GM23338 (cell line): ENCODE results near the gene PPP1R3E. TPM values are rescaled to one million over a fixed set of nuclear protein-coding genes. Genes with fewer than 3 reads are reported as not detected.

ENCODE experiments used
- ATAC-seq: fragments of 200-7000 bp; cut with Tn5 transposase; 3 replicates; pipeline ENCODE4 v1.9.1; 2020
- DNase-seq: peaks from one replicate; pipeline ENCODE4 v3.0.0-alpha.2; 2015; ENCODE audit warnings: low spot score
- H2AFZ ChIP-seq: fragments of 200-600 bp; sonication (generic); 2 replicates; pipeline ENCODE4 v1.8.0; 2016; ENCODE audit warnings: antibody characterized with exemption, mild to moderate bottlenecking, moderate library complexity
- H3F3A ChIP-seq: fragments of 200-600 bp; sonication (generic); replicated peaks from 2 replicates; pipeline ENCODE4 v1.8.0; 2017; ENCODE audit warnings: antibody characterized with exemption, mixed run types, low read depth
- H3K27ac ChIP-seq: fragments of 200-600 bp; sonication (generic); 2 replicates; pipeline ENCODE4 v1.6.1; 2016; ENCODE audit warnings: low read depth
- H3K27me3 ChIP-seq: fragments of 200-600 bp; sonication (generic); 2 replicates; pipeline ENCODE4 v1.8.0; 2016; ENCODE audit warnings: mild to moderate bottlenecking, mixed run types, moderate library complexity; ENCODE audit not compliant: insufficient read depth
- H3K36me3 ChIP-seq: fragments of 200-600 bp; sonication (generic); 2 replicates; pipeline ENCODE4 v1.8.0; 2016; ENCODE audit warnings: mild to moderate bottlenecking; ENCODE audit not compliant: insufficient read depth
- H3K4me1 ChIP-seq: fragments of 200-600 bp; sonication (generic); 2 replicates; pipeline ENCODE4 v1.8.0; 2016; ENCODE audit warnings: mild to moderate bottlenecking, moderate library complexity; ENCODE audit not compliant: insufficient read depth
- H3K4me2 ChIP-seq: fragments of 200-600 bp; sonication (generic); 2 replicates; pipeline ENCODE4 v1.7.1; 2017; ENCODE audit warnings: mixed run types
- H3K4me3 ChIP-seq: fragments of 200-600 bp; sonication (generic); 2 replicates; pipeline ENCODE4 v1.6.1; 2016; ENCODE audit warnings: mixed run types
- H3K79me2 ChIP-seq: fragments of 200-600 bp; sonication (generic); replicated peaks from 2 replicates; pipeline ENCODE4 v1.8.0; 2017; ENCODE audit warnings: mild to moderate bottlenecking; ENCODE audit not compliant: insufficient read depth
- H3K9me2 ChIP-seq: fragments of 200-600 bp; sonication (generic); 2 replicates; pipeline ENCODE4 v1.8.0; 2017; ENCODE audit not compliant: insufficient read depth
- H4K20me1 ChIP-seq: fragments of 200-600 bp; sonication (generic); replicated peaks from 2 replicates; pipeline ENCODE4 v1.8.0; 2017; ENCODE audit warnings: mild to moderate bottlenecking; ENCODE audit not compliant: insufficient read depth
- H3K27ac Mint-ChIP-seq: 2 replicates; pipeline ENCODE4 v1.8.0; 2020; ENCODE audit warnings: inconsistent platforms, mild to moderate bottlenecking, moderate library complexity, mixed read lengths
- H3K27me3 Mint-ChIP-seq: 3 replicates; pipeline ENCODE4 v1.8.0; 2022; ENCODE audit warnings: low read depth, mild to moderate bottlenecking, moderate library complexity, mixed read lengths, inconsistent platforms; ENCODE audit not compliant: insufficient read depth, poor library complexity
- H3K36me3 Mint-ChIP-seq: 3 replicates; pipeline ENCODE4 v1.8.0; 2021; ENCODE audit warnings: low read depth, mild to moderate bottlenecking, inconsistent platforms, moderate library complexity, mixed read lengths
- H3K4me1 Mint-ChIP-seq: 3 replicates; pipeline ENCODE4 v1.8.0; 2020; ENCODE audit warnings: mild to moderate bottlenecking, inconsistent platforms, mixed read lengths
- H3K4me3 Mint-ChIP-seq: 3 replicates; pipeline ENCODE4 v1.8.0; 2021; ENCODE audit warnings: moderate library complexity, mild to moderate bottlenecking, inconsistent platforms, mixed read lengths
- H3K9me3 Mint-ChIP-seq: 3 replicates; pipeline ENCODE4 v1.8.0; 2020; ENCODE audit warnings: moderate library complexity, mild to moderate bottlenecking, inconsistent platforms, mixed read lengths
- CREB1 ChIP-seq: fragments of 250-450 bp; sonication (Bioruptor Pico); IDR thresholded peaks from 2 replicates; pipeline ENCODE4 v1.5.0; 2020; ENCODE audit warnings: low read depth, mild to moderate bottlenecking, moderate library complexity
- ETS1 ChIP-seq: IDR thresholded peaks from 2 replicates; pipeline ENCODE4 v1.6.1; 2016; ENCODE audit warnings: antibody characterized with exemption
- JUNB ChIP-seq: IDR thresholded peaks from one replicate; pipeline ENCODE4 v1.6.1; 2016; ENCODE audit warnings: antibody characterized with exemption; ENCODE audit not compliant: unreplicated experiment
- NANOG ChIP-seq: IDR thresholded peaks from 2 replicates; pipeline ENCODE4 v1.6.1; 2016; ENCODE audit warnings: antibody characterized with exemption, borderline replicate concordance
- STAT1 ChIP-seq: IDR thresholded peaks from one replicate; pipeline ENCODE4 v1.6.1; 2016; ENCODE audit warnings: antibody characterized with exemption; ENCODE audit not compliant: unreplicated experiment
- ZNF114 ChIP-seq: fragments of 250-450 bp; sonication (Bioruptor Pico); IDR thresholded peaks from 2 replicates; pipeline ENCODE4 v1.5.0; 2020; ENCODE audit warnings: mild to moderate bottlenecking, moderate library complexity
- ZNF462 ChIP-seq: fragments of 250-450 bp; sonication (Bioruptor Pico); IDR thresholded peaks from 2 replicates; pipeline ENCODE4 v1.5.0; 2020; ENCODE audit warnings: mild to moderate bottlenecking, moderate library complexity
- polyA plus RNA-seq: library from polyadenylated mRNA; unstranded; fragments of >200 nt; fragmentation: Nextera tagmentation; extraction: Ambion mirVana; gene quantifications from 2 replicates; pipeline ENCODE4 v1.2.1, GENCODE V29; 2016
- total RNA-seq: library from RNA; depleted of rRNA; stranded (reverse); fragments of >200 nt; shearing (Covaris generic); gene quantifications from 2 replicates; pipeline ENCODE4 v1.2.3, GENCODE V29; 2014

The PPP1R3E gene
- total and polyA plus RNA-seq, 2 experiments from 2014 or later, result 2.3 to 2.5 TPM

- no peak for TF ChIP-seq ZNF462
- 0 out of 2 replicates have a peak, but pooled peaks have one; percentile 22 for TF ChIP-seq CREB1 (CRISPR knock-in tag)
- TF ChIP-seq NANOG, result no peak
- no peak for TF ChIP-seq ZNF114 (CRISPR knock-in tag)
These were observed 7.7 kb downstream of the PPP1R3E start (continued) for GRCh38 chr14:23294734-23295561.

GRCh38 chr14:23286902-23287479 is 15.7 kb downstream of the PPP1R3E start:
- peaks cover 13% of the 10 kb centered on the region; the same call in 1 of the 2 replicates for H4K20me1 ChIP-seq
- H3F3A ChIP-seq, result peaks cover 10% of the 10 kb centered on the region
- peak overlapping the region; percentile 90 for H3K4me2 ChIP-seq
- no peaks in the 10 kb centered on the region for H3K36me3 ChIP-seq
- peak overlapping the region; percentile 91 for H3K4me3 Mint-ChIP-seq
- no peak overlapping the region for H3K27ac Mint-ChIP-seq
- no peaks in the 10 kb centered on the region for H3K9me2 ChIP-seq
- H3K27ac ChIP-seq, result peak overlapping the region; percentile 82
- H3K27me3 ChIP-seq, result peaks cover 65% of the 10 kb centered on the region
- DNase-seq (no peak), ATAC-seq (no peak)
- peaks cover 15% of the 10 kb centered on the region for H3K4me1 ChIP-seq
- peak overlapping the region; percentile 94 for H3K4me3 ChIP-seq
- H3K36me3 Mint-ChIP-seq, result no peaks in the 10 kb centered on the region
- H3K4me1 Mint-ChIP-seq, result peaks cover 11% of the 10 kb centered on the region; the same call in 2 of the 3 replicates
- no peaks in the 10 kb centered on the region for H3K9me3 Mint-ChIP-seq
- no peak overlapping the region; the same call in 1 of the 2 replicates for H2AFZ ChIP-seq
- peaks cover 55% of the 10 kb centered on the region for H3K27me3 Mint-ChIP-seq
- H3K79me2 ChIP-seq, result peaks cover 12% of the 10 kb centered on the region
- TF ChIP-seq CREB1 (CRISPR knock-in tag) (no peak), NANOG (no peak), ETS1 (no peak), JUNB (no peak), STAT1 (no peak)
